ENCODE measurements around the gene DACH1.

DNA sequence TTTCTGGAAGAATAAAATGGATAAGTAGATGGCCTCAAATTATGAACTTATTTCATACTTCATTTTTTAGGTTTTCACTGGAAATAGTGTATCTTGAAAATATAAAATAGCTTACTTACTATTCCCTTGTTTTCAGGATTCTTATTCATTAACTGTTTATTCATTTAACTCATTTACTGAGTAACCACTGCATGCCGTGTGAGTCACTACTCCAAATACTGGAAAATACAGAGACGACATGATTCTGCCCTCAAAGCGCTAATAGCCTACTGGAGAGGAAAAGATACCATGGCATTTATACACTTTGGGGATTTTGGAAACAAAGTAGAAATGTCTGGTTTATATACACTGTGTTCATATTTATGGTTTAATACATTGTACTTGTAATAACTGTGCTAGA is 270.9 kb downstream of the DACH1 start:
- TF ChIP-seq, protein P1, sequence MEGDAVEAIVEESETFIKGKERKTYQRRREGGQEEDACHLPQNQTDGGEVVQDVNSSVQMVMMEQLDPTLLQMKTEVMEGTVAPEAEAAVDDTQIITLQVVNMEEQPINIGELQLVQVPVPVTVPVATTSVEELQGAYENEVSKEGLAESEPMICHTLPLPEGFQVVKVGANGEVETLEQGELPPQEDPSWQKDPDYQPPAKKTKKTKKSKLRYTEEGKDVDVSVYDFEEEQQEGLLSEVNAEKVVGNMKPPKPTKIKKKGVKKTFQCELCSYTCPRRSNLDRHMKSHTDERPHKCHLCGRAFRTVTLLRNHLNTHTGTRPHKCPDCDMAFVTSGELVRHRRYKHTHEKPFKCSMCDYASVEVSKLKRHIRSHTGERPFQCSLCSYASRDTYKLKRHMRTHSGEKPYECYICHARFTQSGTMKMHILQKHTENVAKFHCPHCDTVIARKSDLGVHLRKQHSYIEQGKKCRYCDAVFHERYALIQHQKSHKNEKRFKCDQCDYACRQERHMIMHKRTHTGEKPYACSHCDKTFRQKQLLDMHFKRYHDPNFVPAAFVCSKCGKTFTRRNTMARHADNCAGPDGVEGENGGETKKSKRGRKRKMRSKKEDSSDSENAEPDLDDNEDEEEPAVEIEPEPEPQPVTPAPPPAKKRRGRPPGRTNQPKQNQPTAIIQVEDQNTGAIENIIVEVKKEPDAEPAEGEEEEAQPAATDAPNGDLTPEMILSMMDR (IDR thresholded peaks at IDR 0.05) = no peak
- TF ChIP-seq POLR2AphosphoS5 (IDR thresholded peaks at IDR 0.05) (no peak), POLR2A (IDR thresholded peaks at IDR 0.05) (no peak)

All from suprapubic skin (tissue), 4 donors.